ENCODE data around the gene GPR137. TPM values are rescaled to one million over a fixed set of nuclear protein-coding genes. Genes with fewer than 3 reads are reported as not detected.

Gene GPR137, protein sequence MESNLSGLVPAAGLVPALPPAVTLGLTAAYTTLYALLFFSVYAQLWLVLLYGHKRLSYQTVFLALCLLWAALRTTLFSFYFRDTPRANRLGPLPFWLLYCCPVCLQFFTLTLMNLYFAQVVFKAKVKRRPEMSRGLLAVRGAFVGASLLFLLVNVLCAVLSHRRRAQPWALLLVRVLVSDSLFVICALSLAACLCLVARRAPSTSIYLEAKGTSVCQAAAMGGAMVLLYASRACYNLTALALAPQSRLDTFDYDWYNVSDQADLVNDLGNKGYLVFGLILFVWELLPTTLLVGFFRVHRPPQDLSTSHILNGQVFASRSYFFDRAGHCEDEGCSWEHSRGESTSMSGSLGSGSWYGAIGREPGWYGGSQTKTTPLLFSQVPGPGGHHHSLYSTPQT
- 7.7 TPM for total RNA-seq
- 10 to 100 TPM; 17.7 to 30.7 (median 20.0) TPM for polyA plus RNA-seq (ENCODE audit: insufficient read depth in 1 of 8, insufficient read length in 8 of 8, low replicate concordance in 1 of 8)
- long read RNA-seq, donor 1: 0 reads
- long read RNA-seq, donor 2: 0 reads
- long read RNA-seq, donor 3: 0 reads
- long read RNA-seq, donor 4, partial matches to known transcripts: 9 of 30 reads
- long read RNA-seq, donor 4, other reads (novel, unspliced or antisense): 19 of 30 reads
- long read RNA-seq, donor 5, partial matches to known transcripts: 0 of 2 reads
- long read RNA-seq, donor 5, other reads (novel, unspliced or antisense): 0 of 2 reads
- long read RNA-seq, donor 6, partial matches to known transcripts: 0 of 2 reads
- long read RNA-seq, donor 6, other reads (novel, unspliced or antisense): 0 of 2 reads
- long read RNA-seq, donor 7, partial matches to known transcripts: 0 of 4 reads
- long read RNA-seq, donor 7, other reads (novel, unspliced or antisense): 0 of 4 reads
- long read RNA-seq, donor 8, partial matches to known transcripts: 0 of 1 reads
- long read RNA-seq, donor 8, other reads (novel, unspliced or antisense): 0 of 1 reads
- long read RNA-seq, donor 9, partial matches to known transcripts: 0 of 2 reads
- long read RNA-seq, donor 9, other reads (novel, unspliced or antisense): 0 of 2 reads
- long read RNA-seq, donor 10, partial matches to known transcripts: 0 of 2 reads
- long read RNA-seq, donor 10, other reads (novel, unspliced or antisense): 0 of 2 reads
- long read RNA-seq, donor 11, partial matches to known transcripts: 0 of 24 reads
- long read RNA-seq, donor 11, other reads (novel, unspliced or antisense): 21 of 24 reads

DNA sequence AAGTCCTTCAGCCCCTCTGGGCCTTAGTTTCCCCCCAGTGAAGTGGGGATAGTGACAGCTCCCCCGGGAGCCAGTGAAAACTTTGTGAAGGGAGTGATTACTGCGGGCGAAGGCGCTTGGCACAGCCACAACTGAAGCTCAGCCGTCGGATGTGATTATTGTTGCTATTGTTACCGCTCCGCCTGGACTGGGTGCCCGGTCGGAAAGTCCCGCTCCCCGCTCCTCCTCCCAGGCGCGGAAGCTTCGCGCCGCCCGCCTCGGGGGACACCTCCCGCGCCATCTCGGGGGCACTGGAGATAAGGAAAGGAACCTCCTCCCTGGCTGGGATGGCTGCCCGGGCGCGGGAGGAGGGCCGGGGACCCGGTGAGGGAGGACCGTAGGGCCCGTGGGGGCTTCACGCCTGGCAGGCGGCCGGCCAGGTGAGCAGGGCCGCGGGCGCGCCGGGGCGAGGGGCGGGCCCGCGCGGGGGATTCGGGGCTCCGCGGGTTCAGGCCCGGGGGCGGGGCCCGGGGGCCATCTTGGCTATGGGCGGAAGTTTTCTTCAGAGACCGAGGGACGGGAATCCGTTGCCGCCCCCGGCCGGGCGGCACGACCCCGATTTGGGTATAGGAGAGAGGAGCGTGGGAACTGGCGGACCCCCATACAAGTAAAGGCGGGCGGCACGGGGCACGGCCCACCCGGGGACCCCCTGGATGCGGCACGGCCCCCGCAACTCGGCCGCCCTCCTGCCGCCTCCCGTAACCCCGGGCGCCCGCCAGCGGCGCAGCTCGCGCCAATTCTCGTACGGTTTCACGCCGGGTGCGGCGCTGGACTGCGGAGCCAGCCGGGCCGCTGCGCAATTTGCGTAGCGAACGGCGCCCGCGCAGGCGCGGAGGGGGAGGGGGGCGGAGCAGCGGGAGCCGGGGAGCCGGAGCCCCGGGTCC, at the start of gene GPR137:
TSS of gene GPR137 (plus strand) at position 887 of the 923 bp plus-strand sequence. CDS start 677 bp downstream, outside the sequence.
- Histone ChIP-seq H3K36me3 (ENCODE audit: control insufficient read depth, insufficient read depth, low read length) (peaks cover 29% of the 10 kb centered on the region), H3K27me3 (ENCODE audit: control insufficient read depth, insufficient read depth, low read length) (peaks cover 9% of the 10 kb centered on the region), H3K9me3 (replicated peaks; ENCODE audit: control insufficient read depth, low read depth, low read length) (no peaks in the 10 kb centered on the region), H3K4me1 (ENCODE audit: control insufficient read depth, insufficient read depth, low read length) (peaks cover 33% of the 10 kb centered on the region), H3K4me3 (ENCODE audit: low read length) (peak within 1 kb of the TSS; percentile 91), H3K27ac (ENCODE audit: low read length) (peak within 1 kb of the TSS; percentile 96)
- peak; percentile 95 for DNase-seq
- under 1% methylated on average over 74 of the region's 102 CpGs for WGBS (ENCODE audit: insufficient coverage)

DNA sequence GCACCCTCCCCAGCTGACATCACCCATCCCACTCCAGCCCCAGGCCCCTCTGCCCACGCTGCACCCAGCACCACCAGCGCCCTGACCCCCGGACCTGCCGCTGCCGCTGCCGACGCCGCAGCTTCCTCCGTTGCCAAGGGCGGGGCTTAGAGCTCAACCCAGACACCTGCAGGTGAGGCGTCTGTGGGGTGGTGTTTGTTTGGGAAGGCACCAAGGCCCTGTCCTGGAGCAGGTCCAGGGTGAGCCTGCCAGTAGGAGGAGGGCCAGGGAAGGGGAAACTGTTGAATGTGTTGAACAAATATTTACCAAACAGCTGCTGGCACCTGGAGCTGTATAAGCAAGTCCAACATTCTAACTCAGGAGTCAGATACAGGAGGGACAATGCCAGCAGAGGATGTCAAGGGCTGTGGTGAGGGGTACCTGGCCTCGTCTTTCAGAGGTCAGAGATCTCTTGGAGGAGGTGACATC, 48.1 kb upstream of the GPR137 start:
- H3K36me3 ChIP-seq (ENCODE audit: control insufficient read depth, insufficient read depth, low read length): peaks cover 30% of the 10 kb centered on the region
- no peaks in the 10 kb centered on the region for H3K9me3 ChIP-seq (replicated peaks; ENCODE audit: control insufficient read depth, low read depth, low read length)
- WGBS (ENCODE audit: insufficient coverage): 80% methylated on average over 5 of the region's 12 CpGs
- H3K27me3 ChIP-seq (ENCODE audit: control insufficient read depth, insufficient read depth, low read length): no peaks in the 10 kb centered on the region
- H3K4me1 ChIP-seq (ENCODE audit: control insufficient read depth, insufficient read depth, low read length): peaks cover 52% of the 10 kb centered on the region
- peak; percentile 21 for DNase-seq
- H3K4me3 ChIP-seq (ENCODE audit: low read length): no peak overlapping the region
- no peak overlapping the region for H3K27ac ChIP-seq (ENCODE audit: low read length)

DNA sequence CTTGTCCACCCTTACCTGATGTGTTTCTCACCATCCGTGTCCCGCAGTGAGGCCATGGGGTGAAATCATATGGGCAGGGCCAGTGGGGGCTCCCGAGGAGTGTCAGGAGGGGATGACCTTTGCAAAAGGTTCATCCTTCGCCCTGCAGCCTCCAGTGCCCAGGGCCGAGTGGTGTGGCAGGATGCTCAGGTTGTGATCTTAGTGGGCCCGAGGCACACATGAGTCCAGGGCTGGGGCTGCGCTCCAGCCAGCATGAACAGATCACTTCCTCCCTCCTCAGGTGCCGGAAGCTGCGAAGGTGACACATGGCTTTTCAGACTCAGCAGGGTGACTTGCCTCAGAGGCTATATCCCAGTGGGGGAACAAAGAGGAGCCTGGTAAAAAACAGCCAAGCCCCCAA, 47.6 kb upstream of the GPR137 start:
- H3K27ac ChIP-seq (ENCODE audit: low read length): no peak overlapping the region
- no peaks in the 10 kb centered on the region for H3K27me3 ChIP-seq (ENCODE audit: control insufficient read depth, insufficient read depth, low read length)
- peak; percentile 21 for DNase-seq
- no peak overlapping the region for H3K4me3 ChIP-seq (ENCODE audit: low read length)
- H3K4me1 ChIP-seq (ENCODE audit: control insufficient read depth, insufficient read depth, low read length): peaks cover 55% of the 10 kb centered on the region
- WGBS (ENCODE audit: insufficient coverage): 93% methylated on average over 8 of the region's 9 CpGs
- H3K36me3 ChIP-seq (ENCODE audit: control insufficient read depth, insufficient read depth, low read length): peaks cover 34% of the 10 kb centered on the region
- H3K9me3 ChIP-seq (replicated peaks; ENCODE audit: control insufficient read depth, low read depth, low read length): no peaks in the 10 kb centered on the region

DNA sequence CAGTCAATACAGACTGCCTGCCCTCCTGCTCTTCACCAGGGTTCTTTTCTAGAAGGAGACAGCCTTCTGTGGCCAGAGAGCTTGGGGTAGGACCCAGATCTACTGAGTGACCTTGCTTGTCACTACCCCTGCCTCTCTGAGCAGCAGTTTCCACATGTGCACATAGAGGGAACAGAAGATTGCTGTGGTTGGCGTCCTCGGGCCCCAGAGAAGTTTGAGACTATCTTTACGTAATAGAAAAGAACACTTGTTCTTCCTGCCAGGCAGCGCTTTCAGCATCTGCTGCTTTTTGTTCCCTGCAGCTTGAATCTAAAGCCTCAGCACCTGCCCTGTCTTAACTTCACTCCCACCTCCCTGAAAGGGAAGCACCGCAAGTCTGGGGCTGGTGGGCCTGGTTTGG, 46.6 kb upstream of the GPR137 start:
- WGBS (ENCODE audit: insufficient coverage): 85% methylated on average over 3 of the region's 5 CpGs
- H3K9me3 ChIP-seq (replicated peaks; ENCODE audit: control insufficient read depth, low read depth, low read length): no peaks in the 10 kb centered on the region
- H3K27ac ChIP-seq (ENCODE audit: low read length): peak overlapping the region; percentile 62
- H3K36me3 ChIP-seq (ENCODE audit: control insufficient read depth, insufficient read depth, low read length): peaks cover 43% of the 10 kb centered on the region
- no peaks in the 10 kb centered on the region for H3K27me3 ChIP-seq (ENCODE audit: control insufficient read depth, insufficient read depth, low read length)
- peaks cover 56% of the 10 kb centered on the region for H3K4me1 ChIP-seq (ENCODE audit: control insufficient read depth, insufficient read depth, low read length)
- no peak for DNase-seq
- no peak overlapping the region for H3K4me3 ChIP-seq (ENCODE audit: low read length)

DNA sequence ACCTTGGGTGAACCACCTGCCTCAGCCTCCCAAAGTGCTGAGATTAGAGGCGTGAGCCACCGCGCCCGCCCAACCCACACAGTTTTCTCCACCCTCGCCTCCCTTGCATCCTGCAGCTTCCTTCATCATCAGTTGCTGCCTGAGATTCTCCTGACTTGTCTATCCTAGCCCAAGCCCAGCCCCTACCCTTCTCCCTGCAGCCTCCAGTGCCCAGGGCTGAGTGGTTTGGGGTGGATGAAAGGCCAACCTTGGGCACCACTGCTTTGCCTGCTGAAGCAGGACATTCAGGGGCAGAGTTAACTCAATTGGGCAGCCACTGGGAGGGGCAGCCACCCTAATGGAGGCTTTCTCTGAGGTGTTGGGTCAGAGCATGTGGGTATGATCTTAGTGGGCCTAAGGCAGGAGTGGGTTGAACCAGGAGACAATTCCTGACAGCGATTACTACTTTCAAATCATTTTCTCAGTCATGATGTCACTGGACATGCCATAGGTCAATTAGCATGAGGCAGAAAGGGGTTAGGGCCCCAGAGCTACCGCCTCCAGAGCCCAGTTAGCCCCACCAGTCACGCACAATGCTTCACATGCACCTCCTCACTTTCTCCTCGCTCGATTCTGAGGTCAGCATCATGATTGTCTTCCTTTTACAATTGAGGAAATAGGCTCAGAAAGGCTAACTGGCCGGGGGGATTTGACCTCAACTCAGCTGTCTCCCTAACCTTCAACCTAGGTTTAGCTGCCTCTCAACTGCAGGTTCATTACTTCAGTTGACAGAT, 45.8 kb upstream of the GPR137 start:
- H3K4me3 ChIP-seq (ENCODE audit: low read length): peak overlapping the region; percentile 86
- 85% methylated on average over 8 of the region's 11 CpGs for WGBS (ENCODE audit: insufficient coverage)
- H3K36me3 ChIP-seq (ENCODE audit: control insufficient read depth, insufficient read depth, low read length): peaks cover 49% of the 10 kb centered on the region

DNA sequence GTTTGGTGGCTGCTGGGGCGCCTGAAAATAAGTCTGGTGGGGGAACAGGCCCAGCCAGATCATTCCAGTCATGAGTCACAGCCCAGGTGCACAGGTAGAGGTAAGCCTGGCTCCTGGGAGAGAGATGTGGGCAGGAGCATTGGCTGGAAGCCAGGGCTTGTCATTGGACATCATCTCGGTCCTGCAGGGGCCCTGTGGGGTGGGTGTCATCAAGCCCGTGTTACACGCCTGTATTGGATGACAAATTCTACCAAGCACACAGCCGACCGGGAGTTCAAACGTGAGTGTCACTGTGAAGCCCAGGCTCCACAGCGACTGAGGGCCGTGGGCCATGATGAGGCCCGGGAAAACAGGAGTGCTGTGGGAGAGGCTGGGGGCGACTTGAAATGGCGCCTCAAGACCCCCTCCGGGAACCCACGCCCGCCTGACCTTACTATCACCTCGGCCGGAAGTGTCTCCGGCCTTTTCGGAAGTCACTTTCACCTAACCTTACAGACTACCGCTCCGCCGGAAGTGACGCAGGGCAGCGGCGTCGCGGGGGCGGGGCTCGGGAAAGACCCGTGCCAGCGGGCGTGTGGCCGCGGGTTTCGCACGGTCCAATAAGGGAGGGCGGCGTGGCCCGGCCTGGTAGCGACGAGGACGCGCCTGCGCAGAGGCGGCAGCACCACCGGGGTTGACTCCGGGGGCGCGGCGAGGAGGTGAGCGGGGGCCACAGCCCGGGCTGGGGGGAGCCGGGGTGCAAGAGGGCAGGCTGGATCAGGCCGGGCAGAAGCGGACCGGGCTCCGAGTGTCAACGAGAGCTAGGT, 45.0 kb upstream of the GPR137 start, which contains the start of gene FKBP2:
TSS of gene FKBP2 (plus strand) at position 661 of the 806 bp plus-strand sequence. CDS start 1,293 bp downstream, outside the sequence.
- peak; percentile 99 for DNase-seq

More for the DNA sequence above, 45.8 kb upstream of the GPR137 start:
- H3K27me3 ChIP-seq (ENCODE audit: control insufficient read depth, insufficient read depth, low read length): no peaks in the 10 kb centered on the region
- peaks cover 63% of the 10 kb centered on the region for H3K4me1 ChIP-seq (ENCODE audit: control insufficient read depth, insufficient read depth, low read length)
- no peaks in the 10 kb centered on the region for H3K9me3 ChIP-seq (replicated peaks; ENCODE audit: control insufficient read depth, low read depth, low read length)
- DNase-seq: peak; percentile 74
- peak overlapping the region; percentile 100 for H3K27ac ChIP-seq (ENCODE audit: low read length)

DNA sequence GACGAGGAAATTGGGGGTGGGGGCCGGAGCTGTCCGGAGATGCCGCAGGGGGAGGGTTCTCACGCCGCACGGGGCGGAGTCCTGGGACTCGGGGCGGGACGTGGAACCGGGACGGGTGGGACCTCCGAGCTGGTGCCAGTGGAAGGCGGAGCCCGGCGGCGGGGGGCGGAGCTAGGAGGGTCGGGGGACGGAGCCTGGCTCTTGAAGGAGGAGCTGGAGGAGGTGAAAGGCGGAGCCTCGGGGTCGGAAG, 44.5 kb upstream of the GPR137 start:
- H3K27me3 ChIP-seq (ENCODE audit: control insufficient read depth, insufficient read depth, low read length): no peaks in the 10 kb centered on the region
- peak; percentile 99 for DNase-seq
- peaks cover 65% of the 10 kb centered on the region for H3K4me1 ChIP-seq (ENCODE audit: control insufficient read depth, insufficient read depth, low read length)
- peak overlapping the region; percentile 100 for H3K27ac ChIP-seq (ENCODE audit: low read length)
- 2% methylated on average over 18 of the region's 24 CpGs for WGBS (ENCODE audit: insufficient coverage)
- peak overlapping the region; percentile 86 for H3K4me3 ChIP-seq (ENCODE audit: low read length)
- no peaks in the 10 kb centered on the region for H3K9me3 ChIP-seq (replicated peaks; ENCODE audit: control insufficient read depth, low read depth, low read length)
- H3K36me3 ChIP-seq (ENCODE audit: control insufficient read depth, insufficient read depth, low read length): peaks cover 49% of the 10 kb centered on the region

More for the DNA sequence above, 45.0 kb upstream of the GPR137 start, which contains the start of gene FKBP2:
- H3K27me3 ChIP-seq (ENCODE audit: control insufficient read depth, insufficient read depth, low read length): no peaks in the 10 kb centered on the region
- under 1% methylated on average over 55 of the region's 58 CpGs for WGBS (ENCODE audit: insufficient coverage)
- H3K36me3 ChIP-seq (ENCODE audit: control insufficient read depth, insufficient read depth, low read length): peaks cover 53% of the 10 kb centered on the region
- peak within 1 kb of the TSS; percentile 100 for H3K27ac ChIP-seq (ENCODE audit: low read length)
- H3K9me3 ChIP-seq (replicated peaks; ENCODE audit: control insufficient read depth, low read depth, low read length): no peaks in the 10 kb centered on the region
- peaks cover 64% of the 10 kb centered on the region for H3K4me1 ChIP-seq (ENCODE audit: control insufficient read depth, insufficient read depth, low read length)
- peak within 1 kb of the TSS; percentile 86 for H3K4me3 ChIP-seq (ENCODE audit: low read length)

All from muscle of leg (tissue), 16 donors.